KOPT-K1 (cell line): ENCODE results near the gene CASP10.
A peak's percentile ranks its signal among the peaks of the same experiment; 100 is the strongest.

ENCODE experiments used
- H3K27ac ChIP-seq: fragments of 200-600 bp; sonication (generic); 2 replicates; pipeline ENCODE4 v1.5.1; 2016; ENCODE audit warnings: antibody characterized with exemption, mild to moderate bottlenecking, low read depth, low read length; ENCODE audit not compliant: poor library complexity, severe bottlenecking
- H3K36me3 ChIP-seq: fragments of 200-600 bp; sonication (generic); 2 replicates; pipeline ENCODE4 v1.5.1; 2017; ENCODE audit warnings: antibody characterized with exemption, mild to moderate bottlenecking, low read length, moderate library complexity; ENCODE audit not compliant: insufficient read depth
- H3K9me3 ChIP-seq: fragments of 200-600 bp; sonication (generic); 2 replicates; pipeline ENCODE4 v1.5.1; 2017; ENCODE audit warnings: antibody characterized with exemption, low read length, mild to moderate bottlenecking; ENCODE audit not compliant: insufficient read depth, poor library complexity, severe bottlenecking

CASP10 gene

GRCh38 chr2:201228912-201229290 lies 46.0 kb downstream of the CASP10 start:
- H3K36me3 ChIP-seq = no peaks in the 10 kb centered on the region
- H3K27ac ChIP-seq = no peak overlapping the region
- no peaks in the 10 kb centered on the region for H3K9me3 ChIP-seq

GRCh38 chr2:201231781-201232466 lies 49.0 kb downstream of the CASP10 start:
- H3K27ac ChIP-seq = peak overlapping the region; percentile 95
- peaks cover 9% of the 10 kb centered on the region for H3K36me3 ChIP-seq
- H3K9me3 ChIP-seq = no peaks in the 10 kb centered on the region

- Histone ChIP-seq H3K9me3 (no peaks in the 10 kb centered on the region), H3K27ac (peak overlapping the region; percentile 95)
These were observed 49.5 kb downstream of the CASP10 start for GRCh38 chr2:201232467-201232815.

GRCh38 chr2:201233192-201233811 lies 50.4 kb downstream of the CASP10 start:
- H3K27ac ChIP-seq = peak overlapping the region; percentile 95
- no peaks in the 10 kb centered on the region for H3K9me3 ChIP-seq
- H3K36me3 ChIP-seq = peaks cover 23% of the 10 kb centered on the region

More at GRCh38 chr2:201232467-201232815, 49.5 kb downstream of the CASP10 start:
- peaks cover 15% of the 10 kb centered on the region for H3K36me3 ChIP-seq

- H3K27ac ChIP-seq = peak overlapping the region; percentile 95
- peaks cover 25% of the 10 kb centered on the region for H3K36me3 ChIP-seq
- no peaks in the 10 kb centered on the region for H3K9me3 ChIP-seq
These were observed 51.1 kb downstream of the CASP10 start for GRCh38 chr2:201233812-201234662.

- H3K27ac ChIP-seq = peak overlapping the region; percentile 95
- H3K9me3 ChIP-seq = peaks cover 5% of the 10 kb centered on the region
These were observed 51.8 kb downstream of the CASP10 start for GRCh38 chr2:201234663-201235135.

GRCh38 chr2:201235860-201236811 lies 53.2 kb downstream of the CASP10 start:
- Histone ChIP-seq H3K27ac (peak overlapping the region; percentile 95), H3K36me3 (peaks cover 46% of the 10 kb centered on the region)

More at GRCh38 chr2:201234663-201235135, 51.8 kb downstream of the CASP10 start:
- peaks cover 31% of the 10 kb centered on the region for H3K36me3 ChIP-seq

GRCh38 chr2:201237486-201238123 lies 54.7 kb downstream of the CASP10 start:
- Histone ChIP-seq H3K9me3 (peaks cover 26% of the 10 kb centered on the region), H3K36me3 (peaks cover 57% of the 10 kb centered on the region), H3K27ac (peak overlapping the region; percentile 19)

More at GRCh38 chr2:201235860-201236811, 53.2 kb downstream of the CASP10 start:
- H3K9me3 ChIP-seq = peaks cover 18% of the 10 kb centered on the region

GRCh38 chr2:201239167-201239935 lies 56.4 kb downstream of the CASP10 start:
- H3K9me3 ChIP-seq = peaks cover 26% of the 10 kb centered on the region
- peak overlapping the region; percentile 12 for H3K27ac ChIP-seq
- peaks cover 57% of the 10 kb centered on the region for H3K36me3 ChIP-seq

GRCh38 chr2:201242571-201243277 lies 59.8 kb downstream of the CASP10 start:
- no peak overlapping the region for H3K27ac ChIP-seq
- peaks cover 48% of the 10 kb centered on the region for H3K36me3 ChIP-seq
- H3K9me3 ChIP-seq = peaks cover 26% of the 10 kb centered on the region

GRCh38 chr2:201244829-201245228 lies 61.9 kb downstream of the CASP10 start:
- Histone ChIP-seq H3K9me3 (peaks cover 32% of the 10 kb centered on the region), H3K36me3 (peaks cover 40% of the 10 kb centered on the region), H3K27ac (peak overlapping the region; percentile 1)

GRCh38 chr2:201246280-201246679 lies 63.3 kb downstream of the CASP10 start:
- peaks cover 40% of the 10 kb centered on the region for H3K36me3 ChIP-seq
- peaks cover 29% of the 10 kb centered on the region for H3K9me3 ChIP-seq
- peak overlapping the region; percentile 25 for H3K27ac ChIP-seq
